MM.1S (cell line): ENCODE data around the gene KCNMA1.

Experiments used
- DNase-seq: peaks from one replicate; pipeline ENCODE4 v3.0.0-alpha.2; 2015
- H2AFZ ChIP-seq: fragments of 300-600 bp; sonication (generic); 2 replicates; pipeline ENCODE4 v1.6.0; 2016; ENCODE audit warnings: antibody characterized with exemption, low read length
- H3F3A ChIP-seq: fragments of 300-600 bp; sonication (generic); 2 replicates; pipeline ENCODE4 v1.6.1; 2016; ENCODE audit warnings: mild to moderate bottlenecking, antibody characterized with exemption, low read length, moderate library complexity, mixed read lengths; ENCODE audit not compliant: insufficient read depth
- H3K27ac ChIP-seq: fragments of 300-600 bp; sonication (generic); 2 replicates; pipeline ENCODE4 v1.5.1; 2016; ENCODE audit warnings: mild to moderate bottlenecking, low read length
- H3K27me3 ChIP-seq: fragments of 300-600 bp; sonication (generic); replicated peaks from 2 replicates; pipeline ENCODE4 v1.6.0; 2016; ENCODE audit warnings: low read length; ENCODE audit not compliant: insufficient read depth
- H3K36me3 ChIP-seq: fragments of 300-600 bp; sonication (generic); replicated peaks from 2 replicates; pipeline ENCODE4 v1.6.1; 2016; ENCODE audit warnings: mild to moderate bottlenecking, low read length, mixed read lengths; ENCODE audit not compliant: insufficient read depth
- H3K4me1 ChIP-seq: fragments of 300-600 bp; sonication (generic); 2 replicates; pipeline ENCODE4 v1.6.1; 2016; ENCODE audit warnings: low read length, mixed read lengths
- H3K4me2 ChIP-seq: fragments of 300-600 bp; sonication (generic); 2 replicates; pipeline ENCODE4 v1.6.0; 2016; ENCODE audit warnings: low read depth, low read length
- H3K4me3 ChIP-seq: fragments of 300-600 bp; sonication (generic); 2 replicates; pipeline ENCODE4 v1.5.1; 2016; ENCODE audit warnings: low read length, mixed read lengths
- H3K79me2 ChIP-seq: fragments of 300-600 bp; sonication (generic); 2 replicates; pipeline ENCODE4 v1.6.1; 2016; ENCODE audit warnings: mixed run types, low read length, mixed read lengths
- H3K9ac ChIP-seq: fragments of 300-600 bp; sonication (generic); 2 replicates; pipeline ENCODE4 v1.6.1; 2016; ENCODE audit warnings: low read length, mixed read lengths
- H3K9me2 ChIP-seq: fragments of 300-600 bp; sonication (generic); replicated peaks from 2 replicates; pipeline ENCODE4 v1.6.1; 2016; ENCODE audit warnings: mild to moderate bottlenecking, low read length, mixed read lengths; ENCODE audit not compliant: insufficient read depth
- H3K9me3 ChIP-seq: fragments of 300-600 bp; sonication (generic); replicated peaks from 2 replicates; pipeline ENCODE4 v1.6.1; 2016; ENCODE audit warnings: mild to moderate bottlenecking, low read length, mixed read lengths; ENCODE audit not compliant: insufficient read depth
- H4K20me1 ChIP-seq: fragments of 300-600 bp; sonication (generic); 2 replicates; pipeline ENCODE4 v1.6.1; 2016; ENCODE audit warnings: mild to moderate bottlenecking, low read length, moderate library complexity, mixed read lengths; ENCODE audit not compliant: insufficient read depth
- EZH2 ChIP-seq: fragments of 300-600 bp; sonication (generic); optimal IDR thresholded peaks from 2 replicates; pipeline ENCODE3; 2017; ENCODE audit warnings: low read depth, mild to moderate bottlenecking, antibody characterized with exemption, low read length, mixed read lengths
- EZH2phosphoT487 ChIP-seq: fragments of 300-600 bp; sonication (generic); IDR thresholded peaks from 2 replicates; pipeline ENCODE4 v1.6.1; 2018; ENCODE audit warnings: antibody characterized with exemption, low read length
- TF ChIP-seq, protein P1 (sequence below): fragments of 300-600 bp; sonication (generic); IDR thresholded peaks from 2 replicates; pipeline ENCODE4 v1.5.1; 2016; ENCODE audit warnings: antibody characterized with exemption, low read length, mixed read lengths

Gene KCNMA1

DNA sequence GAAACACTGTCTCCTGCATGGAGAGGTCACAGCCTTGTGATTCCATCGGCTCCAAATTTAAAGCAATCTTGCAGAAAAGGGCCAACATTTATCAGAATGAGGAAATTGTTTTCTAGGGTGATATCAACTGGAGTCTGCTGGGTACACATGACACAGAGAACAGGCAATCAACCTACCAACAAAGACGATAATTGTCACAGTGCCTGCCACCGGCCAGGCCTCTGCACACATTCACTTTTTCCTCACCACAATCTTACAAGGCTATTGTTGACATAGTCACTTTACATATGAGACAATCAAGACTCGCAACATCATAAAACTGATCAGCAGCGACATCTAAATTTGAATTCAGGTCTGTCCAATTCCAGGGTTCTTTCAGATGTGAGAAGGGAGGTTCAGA is 189.4 kb downstream of the KCNMA1 start:
- Histone ChIP-seq H3K9me3 (no peaks in the 10 kb centered on the region), H3K79me2 (no peaks in the 10 kb centered on the region), H2AFZ (no peak overlapping the region), H3F3A (no peaks in the 10 kb centered on the region), H3K36me3 (no peaks in the 10 kb centered on the region), H4K20me1 (no peaks in the 10 kb centered on the region), H3K9me2 (no peaks in the 10 kb centered on the region), H3K27me3 (no peaks in the 10 kb centered on the region), H3K4me1 (no peaks in the 10 kb centered on the region), H3K4me3 (no peak overlapping the region), H3K9ac (no peak overlapping the region), H3K27ac (no peak overlapping the region), H3K4me2 (no peak overlapping the region)
- DNase-seq: no peak
- TF ChIP-seq EZH2phosphoT487 (no peak), EZH2 (no peak)
- TF ChIP-seq, protein P1, sequence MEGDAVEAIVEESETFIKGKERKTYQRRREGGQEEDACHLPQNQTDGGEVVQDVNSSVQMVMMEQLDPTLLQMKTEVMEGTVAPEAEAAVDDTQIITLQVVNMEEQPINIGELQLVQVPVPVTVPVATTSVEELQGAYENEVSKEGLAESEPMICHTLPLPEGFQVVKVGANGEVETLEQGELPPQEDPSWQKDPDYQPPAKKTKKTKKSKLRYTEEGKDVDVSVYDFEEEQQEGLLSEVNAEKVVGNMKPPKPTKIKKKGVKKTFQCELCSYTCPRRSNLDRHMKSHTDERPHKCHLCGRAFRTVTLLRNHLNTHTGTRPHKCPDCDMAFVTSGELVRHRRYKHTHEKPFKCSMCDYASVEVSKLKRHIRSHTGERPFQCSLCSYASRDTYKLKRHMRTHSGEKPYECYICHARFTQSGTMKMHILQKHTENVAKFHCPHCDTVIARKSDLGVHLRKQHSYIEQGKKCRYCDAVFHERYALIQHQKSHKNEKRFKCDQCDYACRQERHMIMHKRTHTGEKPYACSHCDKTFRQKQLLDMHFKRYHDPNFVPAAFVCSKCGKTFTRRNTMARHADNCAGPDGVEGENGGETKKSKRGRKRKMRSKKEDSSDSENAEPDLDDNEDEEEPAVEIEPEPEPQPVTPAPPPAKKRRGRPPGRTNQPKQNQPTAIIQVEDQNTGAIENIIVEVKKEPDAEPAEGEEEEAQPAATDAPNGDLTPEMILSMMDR: no peak

DNA sequence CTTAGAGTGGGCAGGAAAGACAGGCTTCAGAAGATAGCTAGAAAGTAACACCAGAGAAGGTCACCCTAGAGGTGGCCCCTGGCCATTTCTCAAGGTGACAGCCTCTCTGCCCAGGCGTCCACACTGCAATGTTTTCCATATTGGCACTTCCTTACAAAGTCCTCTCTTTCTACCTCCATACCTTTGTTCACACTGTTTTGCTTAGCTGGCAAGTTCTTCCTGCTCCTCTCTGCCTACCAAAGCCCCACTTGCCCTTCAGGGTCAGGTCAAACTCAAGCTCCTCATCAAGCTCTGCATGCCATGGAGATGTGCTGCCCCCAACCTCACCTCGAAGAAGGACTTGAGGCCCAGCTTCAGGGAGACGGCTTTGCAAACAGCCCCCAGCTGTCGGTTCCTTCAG is 190.9 kb downstream of the KCNMA1 start:
- TF ChIP-seq, protein P1: no peak
- TF ChIP-seq EZH2phosphoT487 (no peak), EZH2 (no peak)
- H2AFZ ChIP-seq: no peak overlapping the region
- DNase-seq: no peak
- H3K4me1 ChIP-seq: no peaks in the 10 kb centered on the region
- no peaks in the 10 kb centered on the region for H3K79me2 ChIP-seq
- no peak overlapping the region for H3K4me2 ChIP-seq
- H3F3A ChIP-seq: no peaks in the 10 kb centered on the region
- no peaks in the 10 kb centered on the region for H3K9me2 ChIP-seq
- no peak overlapping the region for H3K4me3 ChIP-seq
- H3K27me3 ChIP-seq: no peaks in the 10 kb centered on the region
- no peaks in the 10 kb centered on the region for H4K20me1 ChIP-seq
- no peak overlapping the region for H3K9ac ChIP-seq
- H3K9me3 ChIP-seq: no peaks in the 10 kb centered on the region
- H3K27ac ChIP-seq: no peak overlapping the region
- no peaks in the 10 kb centered on the region for H3K36me3 ChIP-seq

DNA sequence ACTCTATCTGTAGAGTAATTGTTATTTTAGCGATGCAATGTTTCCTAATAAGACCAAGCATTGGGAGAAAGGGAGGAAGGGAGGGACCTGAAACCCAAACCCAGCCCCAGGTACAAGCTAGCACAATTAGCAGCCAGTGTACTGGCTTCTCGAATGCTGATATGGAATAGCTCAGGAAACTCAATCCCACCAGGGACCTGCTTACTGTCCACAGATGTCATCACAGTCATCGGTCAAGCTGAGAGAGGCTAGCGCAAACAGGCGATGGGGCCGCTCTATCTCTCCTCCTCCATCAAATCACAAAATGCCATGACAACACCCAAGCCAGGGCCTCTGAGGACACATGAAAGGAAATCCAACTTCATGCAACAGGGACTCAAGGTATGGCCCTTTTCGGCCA is 192.1 kb downstream of the KCNMA1 start:
- Histone ChIP-seq H3K9me2 (no peaks in the 10 kb centered on the region), H3K27me3 (no peaks in the 10 kb centered on the region), H3K9me3 (no peaks in the 10 kb centered on the region), H3K4me2 (no peak overlapping the region), H3K79me2 (no peaks in the 10 kb centered on the region), H3K9ac (no peak overlapping the region), H3K27ac (no peak overlapping the region), H3K4me1 (no peaks in the 10 kb centered on the region), H3K36me3 (no peaks in the 10 kb centered on the region), H3K4me3 (no peak overlapping the region), H4K20me1 (no peaks in the 10 kb centered on the region), H2AFZ (no peak overlapping the region), H3F3A (no peaks in the 10 kb centered on the region)
- no peak for TF ChIP-seq EZH2phosphoT487
- TF ChIP-seq EZH2: no peak
- TF ChIP-seq, protein P1: no peak
- DNase-seq: no peak

DNA sequence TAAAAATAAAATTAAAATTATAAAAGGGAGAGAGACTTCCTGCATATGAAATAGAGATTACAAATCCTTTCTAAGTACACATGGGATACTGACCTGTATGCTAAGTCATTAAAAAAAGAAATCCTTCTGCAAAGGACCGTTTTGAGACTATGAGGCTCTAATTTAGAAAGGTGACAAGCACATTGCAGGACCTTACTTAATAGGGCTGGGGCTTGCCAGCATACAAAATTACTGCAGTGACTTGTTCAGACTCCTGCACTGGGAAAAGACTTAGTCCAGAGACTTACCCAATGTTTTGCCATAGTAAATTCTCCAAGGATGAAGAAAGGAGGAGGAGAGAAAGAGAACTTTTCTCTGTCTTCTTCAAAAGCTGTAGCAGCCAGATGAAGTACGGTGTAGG is 193.6 kb downstream of the KCNMA1 start:
- Histone ChIP-seq H4K20me1 (no peaks in the 10 kb centered on the region), H3K27ac (no peak overlapping the region), H3K36me3 (no peaks in the 10 kb centered on the region), H3K4me3 (no peak overlapping the region), H3K9ac (no peak overlapping the region), H3K4me2 (no peak overlapping the region), H3K79me2 (no peaks in the 10 kb centered on the region), H3K4me1 (no peaks in the 10 kb centered on the region), H2AFZ (no peak overlapping the region), H3K9me3 (no peaks in the 10 kb centered on the region), H3K9me2 (no peaks in the 10 kb centered on the region), H3F3A (no peaks in the 10 kb centered on the region), H3K27me3 (no peaks in the 10 kb centered on the region)
- DNase-seq: no peak
- TF ChIP-seq, protein P1: no peak
